Memory B cell (primary cell): ENCODE measurements around the gene OR13C4.

Experiments
- ATAC-seq: fragments of 150-1000 bp; cut with Tn5 transposase; 2 replicates; pipeline ENCODE4 v1.10.0; 2021; ENCODE audit warnings: low read depth, mild to moderate bottlenecking, moderate library complexity
- DNase-seq, 2 donors: peaks; one replicate each; pipeline ENCODE4 v3.0.0; 2022; ENCODE audit warnings: low spot score in 2 of 2
- H3K27ac Mint-ChIP-seq: one replicate; pipeline ENCODE4 v1.8.0; 2022; ENCODE audit warnings: mild to moderate bottlenecking, moderate library complexity, mixed read lengths
- H3K27me3 Mint-ChIP-seq: one replicate; pipeline ENCODE4 v1.8.0; 2022; ENCODE audit warnings: mixed read lengths
- H3K36me3 Mint-ChIP-seq: one replicate; pipeline ENCODE4 v1.8.0; 2022; ENCODE audit warnings: mild to moderate bottlenecking, mixed read lengths
- H3K4me1 Mint-ChIP-seq: one replicate; pipeline ENCODE4 v1.8.0; 2022; ENCODE audit warnings: mixed read lengths
- H3K4me3 Mint-ChIP-seq: one replicate; pipeline ENCODE4 v1.8.0; 2022; ENCODE audit warnings: mild to moderate bottlenecking, moderate library complexity, mixed read lengths
- H3K9me3 Mint-ChIP-seq: one replicate; pipeline ENCODE4 v1.8.0; 2022; ENCODE audit warnings: mixed read lengths

OR13C4 gene

GRCh38 chr9:104503440-104503839 lies 23.6 kb downstream of the OR13C4 start:
- no peaks in the 10 kb centered on the region for H3K4me1 Mint-ChIP-seq
- ATAC-seq (no peak), DNase-seq (no peak)
- no peak overlapping the region for H3K27ac Mint-ChIP-seq
- H3K36me3 Mint-ChIP-seq = no peaks in the 10 kb centered on the region
- H3K9me3 Mint-ChIP-seq = no peaks in the 10 kb centered on the region
- H3K4me3 Mint-ChIP-seq = no peak overlapping the region
- H3K27me3 Mint-ChIP-seq = peaks cover 2% of the 10 kb centered on the region

- Mint-ChIP-seq H3K27me3 (no peaks in the 10 kb centered on the region), H3K36me3 (no peaks in the 10 kb centered on the region), H3K4me3 (no peak overlapping the region), H3K9me3 (no peaks in the 10 kb centered on the region), H3K4me1 (no peaks in the 10 kb centered on the region), H3K27ac (no peak overlapping the region)
- DNase-seq (no peak), ATAC-seq (no peak)
These were observed 32.2 kb downstream of the OR13C4 start for GRCh38 chr9:104494808-104495207.

DNA sequence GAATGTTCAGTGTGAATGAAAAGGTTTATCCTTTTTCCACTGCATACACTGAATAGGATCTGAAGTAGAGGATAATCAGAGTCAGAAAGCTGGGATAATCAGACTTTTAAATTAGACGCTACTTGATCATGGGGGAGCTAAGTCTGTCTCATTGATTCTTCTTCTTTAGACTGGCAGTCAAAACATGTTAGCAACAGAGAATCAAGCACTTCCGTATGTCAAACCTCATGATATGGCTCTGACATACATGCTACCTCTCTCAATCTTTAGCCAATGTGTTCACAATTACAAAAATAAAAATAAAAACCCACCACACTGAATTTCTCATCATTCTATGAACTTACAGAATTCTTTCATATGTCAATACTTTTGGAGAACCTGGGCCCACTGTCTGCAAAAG lies 42.0 kb downstream of the OR13C4 start:
- H3K36me3 Mint-ChIP-seq = no peaks in the 10 kb centered on the region
- no peaks in the 10 kb centered on the region for H3K27me3 Mint-ChIP-seq

DNA sequence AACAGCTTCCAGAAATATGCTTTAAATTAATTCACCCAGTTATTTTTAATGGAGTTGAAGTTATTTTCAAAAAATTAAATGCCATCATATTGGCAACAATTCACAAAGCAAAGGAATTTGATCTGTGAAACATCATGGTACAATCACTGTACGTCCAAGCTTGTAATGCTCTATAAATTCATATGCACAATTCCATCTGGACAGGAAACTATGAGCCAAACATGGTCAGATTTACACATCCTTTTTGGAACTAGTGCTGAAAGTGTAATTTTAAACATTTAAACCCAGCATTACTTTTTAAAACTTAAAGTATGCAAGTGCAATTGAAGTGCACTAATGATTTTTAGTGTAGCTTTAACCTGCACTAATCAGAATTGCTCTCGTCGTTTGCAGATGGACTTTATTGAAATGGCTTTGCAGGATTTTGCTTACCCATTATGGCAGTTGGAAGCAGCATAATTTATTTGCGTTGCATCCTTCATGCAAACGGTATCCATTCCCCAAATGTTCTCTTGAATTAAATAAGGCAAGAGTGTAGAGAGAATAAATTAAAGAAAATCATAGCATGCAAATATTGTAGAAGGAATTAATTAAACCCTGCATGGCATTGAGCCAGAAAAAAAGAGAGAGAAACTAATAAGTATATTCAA lies 44.0 kb downstream of the OR13C4 start:
- DNase-seq = no peak
- H3K27ac Mint-ChIP-seq = no peak overlapping the region

More for the DNA sequence above, 42.0 kb downstream of the OR13C4 start:
- H3K4me1 Mint-ChIP-seq = no peaks in the 10 kb centered on the region
- no peak overlapping the region for H3K27ac Mint-ChIP-seq
- ATAC-seq = no peak
- no peaks in the 10 kb centered on the region for H3K9me3 Mint-ChIP-seq
- DNase-seq = no peak
- H3K4me3 Mint-ChIP-seq = no peak overlapping the region

More for the DNA sequence above, 44.0 kb downstream of the OR13C4 start:
- no peaks in the 10 kb centered on the region for H3K27me3 Mint-ChIP-seq
- H3K36me3 Mint-ChIP-seq = no peaks in the 10 kb centered on the region
- no peaks in the 10 kb centered on the region for H3K9me3 Mint-ChIP-seq
- H3K4me1 Mint-ChIP-seq = no peaks in the 10 kb centered on the region
- no peak overlapping the region for H3K4me3 Mint-ChIP-seq
- ATAC-seq = no peak
